Keratinocyte (primary cell): ENCODE data around the gene KDM4F.

Experiments
- EZH2 ChIP-seq: IDR thresholded peaks from one replicate; pipeline ENCODE4 v1.6.1; 2012; ENCODE audit warnings: inconsistent platforms, mild to moderate bottlenecking, low read length, moderate library complexity
- TF ChIP-seq, protein P1 (sequence below), 3 experiments: IDR thresholded peaks in 1 of 3; conservative IDR thresholded peaks in 1 of 3; optimal IDR thresholded peaks in 1 of 3; 2 replicates in 2 of 3; 3 replicates in 1 of 3; pipeline versions ENCODE3 to v1.5.1; 2011; ENCODE audit warnings: low read length in 3 of 3, mild to moderate bottlenecking in 3 of 3, moderate library complexity in 2 of 3, control low read depth in 1 of 3, inconsistent platforms in 1 of 3; ENCODE audit not compliant: insufficient read depth in 2 of 3; ENCODE audit errors: extremely low read depth in 1 of 3

DNA sequence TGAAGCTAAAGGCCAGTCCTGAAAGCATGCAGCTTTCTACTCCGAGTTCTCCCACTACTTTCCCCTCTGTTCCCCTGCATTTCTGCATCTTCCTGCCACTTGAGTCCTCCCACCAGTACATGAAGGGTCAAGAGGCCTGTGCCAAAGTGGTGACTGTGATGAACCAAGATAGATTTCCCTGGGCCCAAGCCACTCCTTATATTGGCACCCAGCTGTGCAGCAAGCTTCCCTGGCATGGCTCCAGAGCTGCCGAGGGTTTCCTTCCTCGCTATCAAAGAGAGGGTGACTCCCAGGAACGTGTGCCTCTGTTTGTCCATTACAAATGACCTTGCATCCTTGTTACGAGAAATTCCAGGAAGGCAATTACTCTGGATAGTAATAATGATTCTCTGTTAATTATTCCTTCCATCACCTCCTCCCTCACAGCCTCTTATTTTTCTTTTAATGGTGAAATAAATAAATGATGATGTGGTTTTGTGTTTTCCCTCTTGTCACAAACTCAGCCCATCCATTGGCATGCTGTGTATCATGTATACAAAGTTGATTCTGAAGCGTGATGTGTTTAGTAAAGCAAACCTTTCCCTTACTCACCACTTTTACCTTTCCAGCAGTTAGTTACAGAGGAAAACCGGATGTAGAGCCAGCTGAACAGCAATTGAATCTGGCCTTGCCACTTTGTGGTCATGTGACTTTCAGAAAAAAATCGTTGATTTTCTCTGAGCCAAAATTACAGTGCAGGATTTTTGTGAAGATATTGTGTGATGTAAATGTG, 25.8 kb downstream of the KDM4F start:
- TF ChIP-seq EZH2, result no peak
- TF ChIP-seq, protein P1, sequence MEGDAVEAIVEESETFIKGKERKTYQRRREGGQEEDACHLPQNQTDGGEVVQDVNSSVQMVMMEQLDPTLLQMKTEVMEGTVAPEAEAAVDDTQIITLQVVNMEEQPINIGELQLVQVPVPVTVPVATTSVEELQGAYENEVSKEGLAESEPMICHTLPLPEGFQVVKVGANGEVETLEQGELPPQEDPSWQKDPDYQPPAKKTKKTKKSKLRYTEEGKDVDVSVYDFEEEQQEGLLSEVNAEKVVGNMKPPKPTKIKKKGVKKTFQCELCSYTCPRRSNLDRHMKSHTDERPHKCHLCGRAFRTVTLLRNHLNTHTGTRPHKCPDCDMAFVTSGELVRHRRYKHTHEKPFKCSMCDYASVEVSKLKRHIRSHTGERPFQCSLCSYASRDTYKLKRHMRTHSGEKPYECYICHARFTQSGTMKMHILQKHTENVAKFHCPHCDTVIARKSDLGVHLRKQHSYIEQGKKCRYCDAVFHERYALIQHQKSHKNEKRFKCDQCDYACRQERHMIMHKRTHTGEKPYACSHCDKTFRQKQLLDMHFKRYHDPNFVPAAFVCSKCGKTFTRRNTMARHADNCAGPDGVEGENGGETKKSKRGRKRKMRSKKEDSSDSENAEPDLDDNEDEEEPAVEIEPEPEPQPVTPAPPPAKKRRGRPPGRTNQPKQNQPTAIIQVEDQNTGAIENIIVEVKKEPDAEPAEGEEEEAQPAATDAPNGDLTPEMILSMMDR (optimal IDR thresholded peaks at IDR 0.05 in 1 of 3, IDR thresholded peaks at IDR 0.05 in 1 of 3, conservative IDR thresholded peaks at IDR 0.05 in 1 of 3; ENCODE audit: extremely low read depth in 1 of 3, insufficient read depth in 2 of 3, low read length in 3 of 3), result no peak
